ENCODE results near the gene PMM2.

Gene PMM2

GRCh38 chr16:8892101-8892575 is 94.5 kb downstream of the PMM2 start:
- no peak overlapping the region for H3K4me3 ChIP-seq (ENCODE audit: control insufficient read depth, low read depth, low read length)
- TF ChIP-seq CTCF (IDR thresholded peaks at IDR 0.05; ENCODE audit: control insufficient read depth, insufficient read depth, low read depth, low read length, missing control alignments): no peak

DNA sequence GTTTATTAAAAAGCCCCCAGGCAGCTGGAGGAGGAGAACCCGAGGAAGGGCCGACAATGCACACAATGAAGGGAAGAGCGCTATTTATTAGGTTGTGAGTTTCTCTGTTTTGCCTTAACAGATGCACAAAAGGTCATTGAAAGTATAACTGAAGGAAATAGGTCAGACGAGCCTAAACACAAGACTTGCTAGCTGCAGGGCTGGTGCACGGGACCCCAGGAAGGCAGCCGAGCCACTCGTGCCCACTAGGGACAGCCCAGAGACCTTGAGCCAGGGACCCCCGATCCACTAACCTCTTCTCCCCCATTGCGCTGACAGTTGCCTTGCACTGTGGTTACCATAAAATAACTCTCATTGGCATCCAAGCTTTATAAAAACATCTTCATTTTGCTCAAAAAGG is 95.8 kb downstream of the PMM2 start:
- no peak for TF ChIP-seq CTCF (IDR thresholded peaks at IDR 0.05; ENCODE audit: control insufficient read depth, insufficient read depth, low read depth, low read length, missing control alignments)
- no peak for DNase-seq (ENCODE audit: low read depth)
- no peak overlapping the region for H3K4me3 ChIP-seq (ENCODE audit: control insufficient read depth, low read depth, low read length)

More at GRCh38 chr16:8892101-8892575, 94.5 kb downstream of the PMM2 start:
- no peak for DNase-seq (ENCODE audit: low read depth)

GRCh38 chr16:8893976-8894690 is 96.5 kb downstream of the PMM2 start:
- H3K4me3 ChIP-seq (ENCODE audit: control insufficient read depth, low read depth, low read length): no peak overlapping the region
- no peak for TF ChIP-seq CTCF (IDR thresholded peaks at IDR 0.05; ENCODE audit: control insufficient read depth, insufficient read depth, low read depth, low read length, missing control alignments)

GRCh38 chr16:8894736-8895334 is 97.2 kb downstream of the PMM2 start:
- TF ChIP-seq CTCF (IDR thresholded peaks at IDR 0.05; ENCODE audit: control insufficient read depth, insufficient read depth, low read depth, low read length, missing control alignments): no peak
- no peak for DNase-seq (ENCODE audit: low read depth)
- H3K4me3 ChIP-seq (ENCODE audit: control insufficient read depth, low read depth, low read length): no peak overlapping the region

More at GRCh38 chr16:8893976-8894690, 96.5 kb downstream of the PMM2 start:
- DNase-seq (ENCODE audit: low read depth): no peak

GRCh38 chr16:8898660-8899318 is 101.2 kb downstream of the PMM2 start:
- DNase-seq (ENCODE audit: low read depth): no peak
- no peak for TF ChIP-seq CTCF (IDR thresholded peaks at IDR 0.05; ENCODE audit: control insufficient read depth, insufficient read depth, low read depth, low read length, missing control alignments)
- no peak overlapping the region for H3K4me3 ChIP-seq (ENCODE audit: control insufficient read depth, low read depth, low read length)
